Measurements from ENCODE around the gene IL1F10. TPM values are rescaled to one million over a fixed set of nuclear protein-coding genes. Genes with fewer than 3 reads are reported as not detected.

Gene IL1F10
- total RNA-seq, 1 donor from 2014 or later, result not detected

DNA sequence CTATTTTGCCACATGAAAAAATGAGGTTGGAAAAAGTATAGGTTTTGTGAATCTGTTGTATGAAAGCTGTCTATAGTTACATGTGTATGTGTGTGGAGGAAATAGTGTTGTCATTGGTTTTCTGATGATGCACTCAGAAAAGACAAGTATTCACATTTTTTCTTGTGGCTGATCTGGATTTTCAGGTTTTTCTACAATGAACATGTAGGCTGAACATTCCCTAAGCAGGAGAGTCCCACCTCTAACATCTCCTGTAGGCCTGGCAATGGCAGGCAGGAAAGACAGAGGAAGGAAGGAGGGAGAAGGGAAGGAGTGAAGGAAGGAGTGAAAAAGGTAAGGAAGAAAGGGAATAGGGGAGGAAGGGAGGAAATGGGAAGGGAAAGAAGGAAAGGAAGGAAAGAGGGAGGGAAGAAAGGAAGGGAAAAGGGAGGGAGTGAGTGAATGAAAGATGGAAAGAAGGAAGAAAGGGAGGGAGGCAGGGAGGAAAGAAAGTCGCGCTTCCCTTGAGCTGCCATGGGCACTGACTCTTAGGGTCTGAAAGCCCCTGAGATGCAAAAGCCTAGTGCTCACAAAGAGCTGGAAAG lies 9.3 kb upstream of the IL1F10 start:
- no peaks in the 10 kb centered on the region for H3K4me1 Mint-ChIP-seq (ENCODE audit: unreplicated experiment)
- peak overlapping the region; percentile 97 for H3K27ac Mint-ChIP-seq
- peaks cover 4% of the 10 kb centered on the region for H3K9me3 Mint-ChIP-seq
- peaks cover 3% of the 10 kb centered on the region for H3K27me3 Mint-ChIP-seq
- no peak for DNase-seq (ENCODE audit: extremely low spot score, unreplicated experiment)
- H3K4me3 Mint-ChIP-seq, result peak overlapping the region; percentile 80
- H3K36me3 Mint-ChIP-seq, result peaks cover 8% of the 10 kb centered on the region
- TF ChIP-seq, protein P1, sequence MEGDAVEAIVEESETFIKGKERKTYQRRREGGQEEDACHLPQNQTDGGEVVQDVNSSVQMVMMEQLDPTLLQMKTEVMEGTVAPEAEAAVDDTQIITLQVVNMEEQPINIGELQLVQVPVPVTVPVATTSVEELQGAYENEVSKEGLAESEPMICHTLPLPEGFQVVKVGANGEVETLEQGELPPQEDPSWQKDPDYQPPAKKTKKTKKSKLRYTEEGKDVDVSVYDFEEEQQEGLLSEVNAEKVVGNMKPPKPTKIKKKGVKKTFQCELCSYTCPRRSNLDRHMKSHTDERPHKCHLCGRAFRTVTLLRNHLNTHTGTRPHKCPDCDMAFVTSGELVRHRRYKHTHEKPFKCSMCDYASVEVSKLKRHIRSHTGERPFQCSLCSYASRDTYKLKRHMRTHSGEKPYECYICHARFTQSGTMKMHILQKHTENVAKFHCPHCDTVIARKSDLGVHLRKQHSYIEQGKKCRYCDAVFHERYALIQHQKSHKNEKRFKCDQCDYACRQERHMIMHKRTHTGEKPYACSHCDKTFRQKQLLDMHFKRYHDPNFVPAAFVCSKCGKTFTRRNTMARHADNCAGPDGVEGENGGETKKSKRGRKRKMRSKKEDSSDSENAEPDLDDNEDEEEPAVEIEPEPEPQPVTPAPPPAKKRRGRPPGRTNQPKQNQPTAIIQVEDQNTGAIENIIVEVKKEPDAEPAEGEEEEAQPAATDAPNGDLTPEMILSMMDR (conservative IDR thresholded peaks at IDR 0.05), result no peak

DNA sequence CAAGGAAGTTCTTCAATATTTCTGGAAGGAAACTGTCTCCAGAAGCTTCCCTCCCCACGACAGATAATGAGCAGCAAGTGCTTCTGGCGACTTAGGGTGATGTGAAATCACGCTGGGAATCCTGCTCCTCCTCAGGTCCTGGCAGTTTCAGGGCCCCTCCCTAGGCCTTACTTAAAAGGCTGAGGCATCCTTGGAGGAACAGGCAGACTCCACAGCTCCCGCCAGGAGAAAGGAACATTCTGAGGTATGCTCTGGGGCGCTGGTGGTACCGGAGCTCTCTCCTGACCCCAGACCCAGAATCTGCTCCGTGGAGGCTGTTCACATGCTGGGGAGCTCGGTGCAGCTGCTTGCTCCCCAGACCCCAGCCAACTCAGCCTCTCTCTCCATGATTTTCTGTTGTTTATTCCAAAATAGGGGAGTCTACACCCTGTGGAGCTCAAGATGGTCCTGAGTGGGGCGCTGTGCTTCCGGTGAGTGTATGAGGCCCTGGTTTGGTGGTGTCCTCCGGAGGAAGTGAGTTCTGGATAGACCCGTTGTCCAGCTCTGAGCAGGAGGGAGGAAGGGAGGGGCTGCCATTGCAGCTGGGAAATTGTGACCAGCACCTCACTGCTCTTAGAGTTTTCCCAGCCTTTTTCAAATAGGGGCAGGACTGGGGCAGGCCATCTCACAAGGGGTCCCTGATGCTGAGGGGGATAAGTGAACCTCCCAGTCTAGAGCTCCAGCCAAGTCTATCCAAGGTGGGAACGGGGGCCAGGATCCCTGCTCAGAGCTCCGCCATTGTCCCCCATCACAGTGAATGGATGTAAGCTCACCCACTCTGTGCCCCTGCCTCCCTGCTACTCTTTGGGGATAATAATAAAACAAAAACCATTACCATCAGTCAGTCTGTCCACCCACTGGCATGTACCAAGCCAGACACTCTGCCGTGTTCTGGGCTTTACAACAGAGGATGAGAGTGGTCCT lies 8.5 kb upstream of the IL1F10 start, which contains the start of gene IL36RN:
Gene IL36RN (plus strand): TSS at position 201 of the 963 bp plus-strand sequence. CDS start 241 bp downstream, at position 442.
- Mint-ChIP-seq H3K36me3 (peaks cover 8% of the 10 kb centered on the region), H3K9me3 (peaks cover 4% of the 10 kb centered on the region), H3K4me3 (peak within 1 kb of the TSS; percentile 80), H3K27ac (peak within 1 kb of the TSS; percentile 97), H3K27me3 (peaks cover 3% of the 10 kb centered on the region), H3K4me1 (ENCODE audit: unreplicated experiment) (no peaks in the 10 kb centered on the region)
- TF ChIP-seq, protein P1 (conservative IDR thresholded peaks at IDR 0.05), result no peak
- no peak for DNase-seq (ENCODE audit: extremely low spot score, unreplicated experiment)

DNA sequence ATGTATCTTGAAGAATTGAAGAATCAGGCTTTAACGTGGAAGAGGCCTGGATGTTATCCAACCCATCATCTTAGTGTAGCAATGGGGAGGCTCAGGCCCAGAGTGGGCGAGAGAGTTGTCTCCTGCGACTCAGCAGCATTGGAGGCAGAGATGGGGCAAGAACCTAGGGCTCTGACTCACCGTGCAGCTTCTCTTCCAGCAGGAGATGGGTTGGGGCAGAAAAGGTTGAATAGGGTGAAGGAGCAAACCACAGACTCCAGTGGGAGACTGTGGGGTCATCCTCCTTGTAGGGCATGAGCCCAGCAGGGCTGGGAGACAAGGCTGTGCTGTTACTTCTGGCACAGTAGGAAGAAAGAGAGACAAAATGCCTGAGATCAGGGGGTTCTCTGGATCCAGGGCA lies 7.4 kb upstream of the IL1F10 start:
- peaks cover 4% of the 10 kb centered on the region for H3K9me3 Mint-ChIP-seq
- DNase-seq (ENCODE audit: extremely low spot score, unreplicated experiment), result no peak
- H3K36me3 Mint-ChIP-seq, result peaks cover 8% of the 10 kb centered on the region
- H3K27me3 Mint-ChIP-seq, result peaks cover 3% of the 10 kb centered on the region
- no peak overlapping the region for H3K4me3 Mint-ChIP-seq
- no peak overlapping the region for H3K27ac Mint-ChIP-seq
- H3K4me1 Mint-ChIP-seq (ENCODE audit: unreplicated experiment), result no peaks in the 10 kb centered on the region
- TF ChIP-seq, protein P1 (conservative IDR thresholded peaks at IDR 0.05), result no peak

DNA sequence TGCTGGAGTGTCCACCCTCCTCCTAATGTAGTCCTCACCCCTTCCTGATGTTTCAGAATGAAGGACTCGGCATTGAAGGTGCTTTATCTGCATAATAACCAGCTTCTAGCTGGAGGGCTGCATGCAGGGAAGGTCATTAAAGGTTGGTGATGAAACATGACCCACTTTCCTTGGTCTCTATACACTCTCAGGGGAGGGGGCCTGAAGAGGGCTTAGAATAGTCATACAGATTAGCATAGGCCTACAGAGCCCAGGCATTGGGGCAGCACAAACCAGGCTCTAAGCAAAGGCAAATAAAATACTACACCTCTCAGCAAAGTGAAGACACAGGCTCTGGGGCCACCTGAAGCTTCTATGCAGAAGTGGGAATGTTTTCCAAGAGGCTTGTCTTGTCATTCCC lies 7.0 kb upstream of the IL1F10 start:
- TF ChIP-seq, protein P1 (conservative IDR thresholded peaks at IDR 0.05), result no peak
- Mint-ChIP-seq H3K4me1 (ENCODE audit: unreplicated experiment) (no peaks in the 10 kb centered on the region), H3K9me3 (peaks cover 4% of the 10 kb centered on the region), H3K36me3 (peaks cover 8% of the 10 kb centered on the region), H3K4me3 (no peak overlapping the region), H3K27me3 (peaks cover 3% of the 10 kb centered on the region), H3K27ac (no peak overlapping the region)
- DNase-seq (ENCODE audit: extremely low spot score, unreplicated experiment), result no peak

DNA sequence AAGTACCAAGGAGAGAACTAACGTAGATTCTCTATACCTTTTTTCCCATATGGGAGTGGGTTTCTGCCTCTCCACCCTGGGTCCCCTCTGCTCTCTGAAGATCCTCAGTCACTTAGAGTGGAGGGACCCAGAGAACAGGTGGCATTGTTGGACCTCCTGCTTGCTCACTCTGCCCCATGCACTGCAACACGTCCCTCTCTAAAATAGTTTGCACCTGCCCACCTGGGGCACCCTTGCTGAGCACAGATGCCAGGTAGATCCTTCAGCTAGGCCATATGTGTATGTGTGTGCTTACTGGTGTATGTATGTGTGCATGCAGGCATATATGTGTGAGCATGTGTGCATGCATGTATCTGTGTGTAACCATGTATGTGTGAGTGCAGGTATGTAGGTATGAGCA lies 6.5 kb upstream of the IL1F10 start:
- TF ChIP-seq, protein P1 (conservative IDR thresholded peaks at IDR 0.05), result no peak
- Mint-ChIP-seq H3K36me3 (peaks cover 8% of the 10 kb centered on the region), H3K27ac (no peak overlapping the region), H3K9me3 (peaks cover 1% of the 10 kb centered on the region), H3K27me3 (peaks cover 3% of the 10 kb centered on the region), H3K4me1 (ENCODE audit: unreplicated experiment) (no peaks in the 10 kb centered on the region), H3K4me3 (no peak overlapping the region)
- no peak for DNase-seq (ENCODE audit: extremely low spot score, unreplicated experiment)
